HL-60/S4 (cell line): ENCODE data around the gene CCDC40.

Source experiments
- in situ Hi-C: fragments of 300-500 bp; cut with MboI; formaldehyde crosslinking; loops from 2 replicates; pipeline ENCODE4 v1.14.3; 2022; ENCODE audit warnings: low sequenced_read_pairs

CCDC40 gene

DNA sequence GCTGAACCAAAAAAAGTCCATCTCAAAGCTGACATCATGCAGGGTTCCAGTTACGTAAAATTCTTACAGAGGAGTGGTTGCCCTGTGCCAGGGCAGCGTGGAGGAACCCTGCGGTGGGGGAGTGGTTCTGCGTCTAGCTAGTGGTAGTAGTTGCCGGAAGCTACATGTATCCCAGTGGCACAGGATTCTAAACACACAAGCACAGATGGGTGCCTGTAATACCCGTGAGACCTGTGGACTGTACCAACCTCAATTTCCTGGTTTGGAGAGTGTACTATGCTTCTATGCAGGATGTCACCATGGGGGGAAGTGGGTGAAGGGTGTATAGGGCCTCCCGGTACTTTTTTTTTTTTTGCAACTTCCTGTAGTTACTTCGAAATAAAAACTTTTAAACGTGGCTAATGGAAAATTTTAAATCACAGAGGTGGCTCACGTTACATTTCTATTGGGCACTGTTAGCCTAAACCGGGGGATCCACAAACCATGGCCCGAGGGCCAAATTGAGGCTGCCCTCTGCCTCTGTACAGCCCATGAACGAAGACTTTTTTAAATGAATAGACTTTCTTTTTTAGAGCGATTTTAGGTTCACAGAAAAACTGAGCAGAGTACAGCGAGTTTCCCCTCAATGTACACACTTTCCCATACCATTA, 39.3 kb upstream of the CCDC40 start:
- in situ Hi-C loops, result no loop called here

DNA sequence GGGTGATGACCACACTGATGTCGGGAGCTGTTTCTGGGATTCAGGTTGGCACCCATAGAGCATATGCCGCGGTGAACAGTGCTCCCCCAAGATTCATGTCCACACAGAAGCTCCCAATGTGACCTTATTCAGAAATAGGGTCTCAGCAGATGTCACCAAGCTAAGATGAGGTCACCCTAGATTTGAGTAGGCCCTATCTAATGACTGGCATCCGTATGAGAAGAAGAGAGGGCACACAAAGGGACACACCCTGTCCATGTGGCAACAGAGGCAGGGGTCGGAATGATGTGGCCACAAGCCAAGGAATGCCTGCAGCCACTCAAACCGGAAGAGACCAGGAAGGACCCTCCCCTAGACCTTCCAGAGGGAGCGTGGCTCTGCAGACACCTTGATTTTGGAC, 36.3 kb upstream of the CCDC40 start:
- in situ Hi-C loops, result no loop called here

DNA sequence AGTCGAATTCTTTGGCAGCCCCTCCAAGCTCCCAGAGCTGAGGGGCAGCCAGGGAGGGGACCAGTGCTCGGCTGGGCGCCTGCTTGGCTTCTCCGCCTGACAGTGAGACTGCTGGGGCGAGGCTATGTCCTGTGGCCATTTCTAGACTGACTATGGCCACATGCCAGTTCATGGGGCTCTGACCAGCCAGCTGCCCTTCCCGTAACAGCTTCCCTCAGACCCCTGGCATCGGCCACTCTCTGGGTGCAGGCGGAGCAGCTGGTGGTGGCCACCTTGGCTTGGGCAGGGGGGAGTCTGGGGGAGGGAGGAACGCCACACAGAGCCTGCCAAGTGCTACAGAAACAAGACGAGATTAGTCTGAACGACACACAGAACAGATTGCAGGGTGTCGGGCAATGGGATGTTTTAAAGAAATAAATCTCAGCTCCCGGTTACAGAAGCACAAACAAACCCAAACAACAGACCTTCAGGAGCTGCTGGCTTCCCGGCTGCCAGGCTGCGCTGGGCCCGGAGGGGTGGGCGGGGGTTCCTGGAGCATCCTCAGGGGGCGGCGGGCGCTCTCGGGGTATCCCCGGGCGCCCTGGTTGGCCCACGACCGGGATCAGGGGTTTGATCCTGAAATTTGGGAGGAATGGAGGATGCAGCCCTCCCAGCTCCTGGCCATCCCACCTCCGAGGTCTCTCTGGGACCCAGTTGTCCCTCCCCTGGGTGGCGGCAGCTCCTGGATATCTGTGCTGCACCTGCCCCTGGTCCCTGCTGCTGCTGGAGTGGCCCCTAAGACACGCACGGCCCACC, 35.3 kb upstream of the CCDC40 start:
- in situ Hi-C loops, result no loop called here

DNA sequence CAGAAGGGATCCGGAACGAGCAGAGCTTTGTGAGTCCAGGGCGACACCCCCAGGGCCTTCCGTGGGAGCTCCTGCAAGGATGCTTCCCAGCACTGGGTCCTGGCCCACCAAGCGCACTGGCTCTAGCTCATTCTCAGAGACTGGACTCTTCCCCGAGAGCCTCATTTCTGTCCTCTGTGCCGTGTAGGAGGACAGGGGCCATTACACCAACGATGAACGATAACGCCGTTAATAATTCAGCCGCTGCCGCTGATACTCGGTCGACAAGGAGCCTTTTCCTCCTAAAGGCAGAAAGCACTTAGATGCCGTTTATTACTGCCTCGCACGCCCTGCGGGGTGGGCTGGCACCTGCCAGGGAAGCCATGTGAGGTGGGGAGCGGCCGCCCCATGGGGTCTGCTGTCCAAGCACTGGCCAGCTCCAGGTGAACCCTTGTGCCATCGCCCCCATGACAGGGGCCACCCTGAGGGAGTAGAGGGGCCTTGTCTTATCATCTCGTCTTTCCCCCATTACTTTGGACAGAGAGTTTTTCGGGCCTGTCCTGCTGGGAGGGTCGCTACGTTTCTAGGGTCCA, 34.3 kb upstream of the CCDC40 start:
- in situ Hi-C loops, result no loop called here

DNA sequence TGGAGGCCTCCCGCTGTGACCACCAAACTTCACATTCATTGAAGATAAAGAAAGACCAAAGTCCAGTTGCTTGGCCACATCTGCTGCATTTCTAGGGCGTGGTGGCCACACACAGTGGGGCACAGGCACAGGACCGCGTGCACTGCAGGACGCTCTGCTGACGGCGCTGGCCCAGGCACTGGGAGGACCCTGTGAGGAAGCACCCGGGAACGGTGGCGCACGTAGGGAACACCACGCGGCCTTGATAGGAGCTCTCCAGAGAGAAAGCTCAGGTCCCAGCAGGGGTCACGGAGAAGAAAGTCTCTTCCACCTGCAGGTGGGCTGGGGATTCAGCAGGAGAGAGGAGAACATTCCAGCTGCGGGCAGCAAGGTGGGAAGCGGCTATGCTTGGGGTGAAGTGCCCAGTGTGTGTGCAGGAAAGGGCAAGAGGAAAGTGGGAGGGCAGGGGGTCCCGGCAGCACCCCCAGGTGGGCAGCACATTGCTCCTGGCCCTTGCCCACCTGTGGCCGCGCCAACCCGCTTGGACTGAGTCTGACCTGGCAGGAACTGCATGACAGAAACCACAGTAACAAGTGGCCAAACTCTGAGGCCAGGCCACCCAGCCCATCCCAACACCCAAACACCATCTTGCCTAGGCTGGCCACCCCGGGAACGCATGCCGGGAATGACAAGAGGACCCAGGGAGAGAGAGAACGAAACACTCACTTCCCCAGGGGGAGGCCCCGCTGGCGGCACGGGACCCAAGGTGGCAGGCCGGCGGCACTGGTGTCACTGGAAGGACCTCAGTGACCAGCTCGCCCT, 33.6 kb upstream of the CCDC40 start:
- in situ Hi-C loops, result no loop called here

DNA sequence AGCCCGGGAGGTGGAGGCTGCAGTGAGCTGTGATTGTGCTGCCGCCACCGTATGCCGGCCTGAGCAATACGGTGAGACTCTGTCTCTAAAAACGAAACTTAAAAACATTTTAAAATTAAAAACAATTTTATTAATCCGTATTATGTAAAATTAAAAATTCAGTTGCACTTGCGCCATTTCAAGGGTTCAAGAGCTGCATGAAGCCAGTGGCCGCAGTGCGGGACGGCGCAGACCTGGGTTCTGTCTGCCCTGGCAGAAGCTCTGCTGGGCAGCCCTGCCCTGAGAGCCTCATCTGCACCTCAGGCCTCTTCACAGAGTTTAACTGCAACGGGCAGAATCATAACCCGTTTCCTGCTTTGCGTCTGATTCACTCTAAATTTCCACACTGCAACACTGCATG, 32.5 kb upstream of the CCDC40 start:
- in situ Hi-C loops, result no loop called here

DNA sequence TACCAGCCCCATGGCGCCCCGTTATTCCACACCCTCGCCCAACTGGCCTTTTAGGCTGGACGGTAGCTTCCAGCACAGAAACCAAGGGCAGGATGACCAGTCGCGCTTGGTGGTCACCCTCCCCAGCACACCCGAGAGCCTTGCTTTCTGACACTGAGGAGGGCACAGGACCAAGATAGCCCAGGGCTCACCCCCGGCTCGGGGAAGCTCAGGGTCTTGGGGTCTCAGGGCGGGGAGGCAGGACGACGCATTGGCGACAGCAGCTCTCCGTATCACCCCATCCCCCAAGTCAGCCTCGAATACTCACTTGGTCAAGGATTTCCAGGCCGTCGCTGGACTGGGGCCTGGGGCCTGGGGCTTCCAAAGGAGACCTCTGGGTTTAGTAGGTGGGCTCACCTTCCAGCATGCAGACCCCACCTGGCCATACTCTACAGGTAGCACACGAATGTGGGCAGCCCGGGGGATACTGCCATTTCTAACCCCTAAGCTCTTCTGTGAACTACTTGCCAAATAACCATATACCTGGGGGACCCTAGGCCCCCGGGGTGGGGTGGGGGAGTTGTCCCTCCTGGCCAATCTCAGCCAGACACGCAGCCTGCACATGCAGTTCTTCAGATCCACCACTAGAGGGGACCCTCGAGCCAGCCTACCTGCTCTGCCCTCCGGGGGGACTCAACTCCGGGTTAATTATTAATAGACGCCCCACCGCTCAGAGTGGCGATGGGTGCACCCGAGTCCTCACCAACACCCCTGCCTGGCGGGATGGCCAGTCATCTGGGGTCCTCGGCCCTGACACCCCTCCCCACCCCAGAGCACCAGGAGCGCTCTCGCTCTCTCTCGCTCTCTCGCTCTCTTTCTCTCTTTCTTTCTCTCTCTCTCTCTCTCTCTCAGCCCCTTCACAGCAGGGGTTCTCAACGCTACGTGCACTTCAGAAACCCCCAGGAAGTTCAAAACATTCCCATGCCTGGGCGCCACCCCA, 30.8 kb upstream of the CCDC40 start:
- in situ Hi-C loops, result no loop called here

DNA sequence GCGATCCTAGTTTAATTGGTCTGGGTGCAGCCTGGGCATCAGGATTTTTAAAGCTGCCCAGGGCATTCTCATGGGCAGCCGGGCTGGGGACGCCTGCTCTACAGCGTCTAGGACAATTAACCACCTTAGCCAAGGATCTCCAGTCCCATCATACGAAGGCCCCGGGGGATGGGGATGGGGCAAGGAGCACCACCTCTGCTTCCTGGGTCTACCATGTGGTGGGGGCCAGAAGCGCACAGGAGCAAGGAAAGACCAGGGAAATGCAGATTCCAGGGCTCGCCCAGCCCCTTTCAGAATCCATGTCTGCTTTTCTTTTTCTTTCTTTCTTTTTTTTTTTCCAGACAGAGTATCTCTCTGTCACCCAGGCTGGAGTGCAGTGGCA, 30.1 kb upstream of the CCDC40 start:
- in situ Hi-C loops, result no loop called here

DNA sequence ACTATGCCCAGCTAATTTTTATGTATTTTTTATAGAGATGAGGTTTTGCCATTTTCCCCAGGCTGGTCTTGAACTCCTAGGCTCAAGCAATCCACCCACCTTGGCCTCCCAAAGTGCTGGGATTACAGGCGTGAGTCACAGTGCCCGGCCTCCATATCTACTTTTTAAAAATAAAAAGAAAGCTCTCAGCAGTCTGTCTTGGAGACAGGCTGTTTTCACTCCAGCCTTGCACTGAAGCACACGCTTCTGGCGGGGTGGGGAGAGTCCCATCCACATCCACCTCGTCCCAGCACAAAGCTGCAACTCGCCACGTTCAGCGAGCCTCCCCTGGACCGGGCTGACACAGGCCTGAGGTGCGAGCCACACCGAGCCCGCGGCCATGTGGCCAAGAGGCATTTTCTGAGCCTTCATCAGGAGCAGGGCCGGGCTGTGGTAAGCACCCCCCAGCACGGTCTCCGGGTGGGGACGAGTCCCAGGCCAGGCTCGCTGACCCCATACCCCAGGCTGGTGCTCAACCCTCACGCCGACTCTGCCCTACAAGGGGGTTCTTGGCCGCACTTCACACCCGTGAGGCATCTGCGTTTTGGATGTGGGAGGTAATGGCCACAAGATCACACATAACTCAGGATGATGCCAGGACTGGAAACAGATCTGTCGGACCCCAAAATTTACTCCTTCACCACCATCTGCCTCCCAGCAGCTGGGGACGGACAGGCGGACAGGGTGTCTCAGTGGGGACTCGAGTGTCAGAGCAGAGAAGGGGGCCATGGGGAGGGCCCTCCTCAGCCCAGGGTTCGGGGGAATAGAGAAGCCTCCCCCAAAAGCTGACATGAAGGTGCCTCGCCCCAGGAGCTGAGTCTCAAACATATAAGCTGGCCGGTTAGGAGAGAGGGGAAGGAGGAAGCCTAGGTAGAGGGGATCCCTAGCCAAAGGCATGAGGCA, 29.4 kb upstream of the CCDC40 start:
- in situ Hi-C loops, result no loop called here

DNA sequence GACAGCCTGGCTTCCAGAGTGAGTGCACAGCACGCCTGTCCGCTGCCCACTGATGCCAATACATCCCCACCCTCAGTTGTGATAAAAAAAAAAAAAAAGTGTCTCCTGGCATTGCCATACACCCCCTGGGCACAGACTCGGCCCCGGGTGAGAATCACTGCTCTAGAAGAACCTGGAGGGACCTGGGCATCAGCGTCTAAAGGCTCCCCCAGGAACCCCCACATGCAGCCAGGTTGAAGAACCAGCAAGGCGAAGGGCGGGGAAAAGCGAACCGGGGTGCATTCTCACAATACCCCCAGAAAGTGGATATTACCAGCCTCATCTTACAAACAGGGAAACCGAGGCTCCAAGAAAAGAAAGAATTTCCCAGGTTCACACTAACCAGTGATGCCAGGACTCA, 28.5 kb upstream of the CCDC40 start:
- in situ Hi-C loops, result no loop called here

DNA sequence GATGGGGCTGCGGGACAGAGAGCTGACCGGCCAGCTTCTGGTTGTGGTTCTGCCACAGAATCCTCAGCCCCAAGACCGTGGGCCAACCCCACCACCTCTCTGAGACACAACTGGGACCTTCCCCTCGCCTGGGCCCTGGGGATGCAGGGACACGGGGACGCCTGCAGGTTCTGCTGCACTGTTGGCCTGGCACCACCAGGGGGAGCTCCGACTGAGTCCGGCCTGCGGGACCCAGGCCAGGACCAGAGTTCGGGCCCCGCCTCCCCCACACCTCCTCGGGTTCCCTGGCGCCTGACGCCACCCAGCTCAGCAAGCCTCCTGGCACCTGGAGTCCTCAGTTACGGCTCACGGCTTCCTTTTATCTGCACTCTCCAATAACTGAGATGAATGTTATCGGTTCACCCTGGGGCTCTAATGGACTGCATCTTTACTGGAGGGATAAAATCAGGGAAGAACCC, 28.0 kb upstream of the CCDC40 start:
- in situ Hi-C loops, result no loop called here

DNA sequence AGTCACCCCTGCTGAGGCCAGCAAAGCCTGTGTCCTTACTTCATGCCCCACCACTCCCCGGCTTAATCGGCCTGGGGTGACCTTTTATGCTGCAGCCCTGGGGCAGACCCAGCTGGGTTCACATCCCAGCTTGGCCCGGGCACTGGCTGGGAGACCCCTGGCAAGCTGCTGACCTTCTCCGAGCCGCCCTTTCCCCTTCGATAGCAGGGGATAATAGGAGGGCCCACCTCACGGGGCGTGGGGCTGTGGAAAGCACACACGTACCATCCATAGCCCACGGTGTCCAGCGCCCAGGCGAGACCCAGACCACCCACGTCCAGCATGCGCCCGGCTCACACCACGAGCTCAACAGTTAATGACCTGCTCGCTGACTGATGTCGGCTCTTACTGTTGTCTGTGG, 27.6 kb upstream of the CCDC40 start:
- in situ Hi-C loops, result no loop called here

DNA sequence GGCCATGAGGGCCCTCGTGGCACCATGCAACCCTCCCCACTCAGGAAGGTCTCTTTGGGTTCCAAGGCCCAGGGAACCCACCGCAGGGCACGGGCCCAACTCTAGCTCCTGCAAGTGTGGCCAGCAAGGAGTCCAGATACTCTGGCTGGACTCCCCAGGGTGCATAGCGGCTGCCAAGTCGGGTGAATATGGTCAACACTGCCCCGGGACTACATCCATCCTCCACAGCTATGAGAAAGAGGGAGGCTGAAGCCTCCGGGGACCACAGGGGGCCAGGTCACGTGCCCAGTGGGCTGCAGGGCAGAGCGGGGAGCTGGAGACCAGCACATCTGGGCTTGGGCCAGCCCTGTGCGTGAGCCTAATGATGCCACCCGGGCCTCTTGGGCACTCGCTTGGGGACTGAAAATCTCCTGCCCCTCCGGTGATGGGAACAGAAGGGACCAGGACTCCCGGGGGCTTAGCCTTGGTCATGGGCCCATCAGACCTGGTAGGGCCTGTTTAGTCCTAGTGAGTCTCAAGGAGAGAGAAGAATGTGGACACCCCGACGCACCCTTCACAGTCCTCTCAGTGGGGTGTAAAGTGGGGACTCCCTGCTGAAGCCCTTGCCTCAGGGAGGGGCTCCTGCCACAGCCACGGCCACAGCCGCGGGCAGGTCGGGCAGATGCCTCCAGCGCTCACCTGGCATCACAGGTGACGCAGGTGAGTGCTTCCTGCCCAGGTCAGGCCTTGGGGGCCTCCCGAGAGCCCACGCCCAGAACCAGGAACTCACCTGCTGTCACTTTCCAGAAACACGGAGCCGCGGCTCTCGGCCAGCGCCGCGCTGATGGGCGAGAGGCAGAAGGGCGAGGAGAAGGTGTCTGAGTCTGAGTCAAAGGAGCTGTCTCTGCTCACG, 26.8 kb upstream of the CCDC40 start:
- in situ Hi-C loops, result no loop called here

DNA sequence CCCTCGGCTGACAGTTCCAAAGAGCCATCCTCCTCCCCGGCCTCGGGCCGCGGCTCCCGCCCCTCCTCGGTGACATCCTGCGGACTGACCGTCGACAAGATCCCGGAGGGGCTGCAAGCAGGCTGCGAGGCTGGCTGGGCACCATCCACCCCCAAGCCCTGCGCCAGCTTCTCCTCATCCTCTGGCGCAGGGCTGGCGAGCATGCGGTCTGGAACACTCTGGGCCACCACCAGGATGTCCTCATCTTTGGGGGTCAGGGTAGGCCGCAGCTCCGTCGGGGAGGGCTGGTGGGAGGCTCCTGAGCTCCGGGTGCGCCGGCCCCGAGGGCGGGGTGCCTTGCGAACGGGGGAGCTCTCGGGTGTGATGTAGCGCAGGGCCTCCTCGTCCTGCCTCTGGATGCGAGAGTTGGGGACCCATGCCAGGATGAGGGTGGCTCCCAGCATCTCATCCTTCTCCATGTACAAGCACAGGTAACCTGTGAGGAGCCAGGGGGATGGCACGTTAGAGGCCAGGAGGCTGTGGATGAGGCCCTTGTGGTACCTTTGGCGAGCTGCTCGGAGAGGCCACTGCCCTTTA, 26.1 kb upstream of the CCDC40 start:
- in situ Hi-C loops, result no loop called here

DNA sequence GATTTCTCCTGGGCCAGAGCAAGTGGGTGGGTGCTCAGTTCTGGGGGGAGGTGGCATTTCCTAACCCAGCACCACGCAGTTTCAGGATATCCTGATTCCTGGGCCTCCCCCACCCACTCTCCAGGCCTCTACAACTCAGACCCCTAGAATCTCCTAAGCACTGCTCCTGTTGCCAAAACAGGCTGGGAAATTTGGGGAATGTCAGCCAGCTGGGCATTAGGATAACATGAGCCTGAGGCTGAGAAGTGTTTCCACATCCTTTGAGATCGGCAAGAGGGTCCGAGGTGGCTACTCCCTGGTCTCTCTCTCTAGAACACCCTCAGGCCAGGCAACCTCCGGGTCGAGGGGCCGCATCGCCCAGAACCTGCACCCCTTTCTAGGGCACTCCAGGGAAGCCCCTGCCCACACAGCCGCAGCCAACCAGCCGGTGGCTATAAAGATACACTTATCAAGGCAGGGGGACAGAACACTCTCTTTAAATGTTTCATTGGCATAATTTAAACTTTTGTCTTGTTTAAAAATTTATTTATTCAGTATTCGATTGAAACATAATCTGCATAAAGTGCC, 24.4 kb upstream of the CCDC40 start:
- in situ Hi-C loops, result no loop called here

DNA sequence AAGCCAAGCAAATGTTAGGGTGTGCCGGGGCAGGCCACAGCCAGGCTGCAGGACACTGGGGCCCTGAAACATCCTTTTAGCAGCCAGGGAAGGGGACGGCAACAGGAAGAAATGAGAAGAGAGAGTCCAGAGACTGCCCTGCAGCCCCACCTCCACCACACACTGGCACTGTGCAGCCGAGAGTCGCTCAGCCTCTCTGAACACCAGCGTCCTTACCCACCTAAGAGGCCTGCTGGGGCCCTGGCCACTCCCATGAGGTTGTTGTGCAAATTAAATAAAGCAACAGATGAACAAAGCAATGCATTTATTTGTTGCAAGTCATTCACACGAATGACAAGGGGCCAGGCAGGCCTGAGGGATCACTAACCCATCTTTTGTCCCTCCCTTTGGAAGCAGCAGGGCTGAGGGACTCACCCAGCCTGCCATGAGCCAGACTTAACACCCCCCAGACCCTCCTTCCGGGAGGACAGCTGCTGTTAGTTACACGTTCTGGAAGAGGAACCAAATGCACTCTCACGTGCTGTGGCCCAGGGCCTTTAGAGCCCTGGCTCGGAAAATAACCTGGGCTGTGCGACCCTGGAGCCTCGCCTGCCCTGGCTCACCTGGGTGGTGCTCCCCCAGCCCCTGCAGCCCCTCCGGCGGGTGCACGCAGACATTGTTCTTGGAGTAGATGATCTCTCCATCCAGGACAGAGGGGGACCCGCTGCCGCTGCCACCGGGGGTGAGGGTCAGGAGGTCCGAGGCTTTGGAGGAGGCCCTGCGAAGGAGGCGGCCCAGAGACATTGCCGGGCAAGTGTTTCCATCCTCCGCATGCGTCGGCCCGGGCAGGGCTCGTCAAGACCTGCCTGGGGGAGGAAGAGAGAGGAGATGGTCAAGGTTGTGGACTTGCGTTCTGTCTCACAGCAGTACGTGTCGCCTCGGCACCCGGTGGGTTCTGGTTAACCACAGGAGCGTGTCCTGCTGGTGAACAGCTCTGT, 23.4 kb upstream of the CCDC40 start:
- in situ Hi-C loops, result no loop called here
